ENCODE data around the gene FAM149A. TPM values are rescaled to one million over a fixed set of nuclear protein-coding genes. Genes with fewer than 3 reads are reported as not detected.

FAM149A gene
- total and polyA plus RNA-seq, 8 donors, result 5.6 to 101 (median 29.6) TPM

DNA sequence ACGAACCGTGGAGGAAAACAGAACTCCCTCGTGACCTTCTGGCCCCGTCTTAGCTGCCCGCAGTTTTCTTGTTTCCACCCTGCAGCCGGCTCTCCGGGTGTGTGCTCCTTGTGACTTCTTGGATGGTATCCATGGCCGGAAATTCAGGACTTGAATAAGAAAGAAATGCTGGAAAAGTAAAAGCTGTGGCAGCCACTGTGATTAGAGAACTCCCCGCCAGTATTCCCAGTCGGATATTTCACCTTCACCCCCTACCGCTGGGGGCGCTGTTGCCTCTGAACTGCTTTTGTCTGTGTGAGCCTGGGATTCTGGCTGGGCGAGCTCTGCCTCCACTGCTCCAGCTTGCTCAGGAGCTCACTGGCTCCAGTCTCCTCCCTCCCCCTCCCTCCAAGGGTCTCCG is 45.4 kb downstream of the FAM149A start:
- intact Hi-C loops (cut with DNase I; ENCODE audit: low total_unique reads), result no loop called here
- Histone ChIP-seq H3K4me3 (peak overlapping the region in 2 of 4 donors; percentile 7 to 15), H3K4me1 (peaks cover 9 to 30% (median 24%) of the 10 kb centered on the region in 4 donors)

DNA sequence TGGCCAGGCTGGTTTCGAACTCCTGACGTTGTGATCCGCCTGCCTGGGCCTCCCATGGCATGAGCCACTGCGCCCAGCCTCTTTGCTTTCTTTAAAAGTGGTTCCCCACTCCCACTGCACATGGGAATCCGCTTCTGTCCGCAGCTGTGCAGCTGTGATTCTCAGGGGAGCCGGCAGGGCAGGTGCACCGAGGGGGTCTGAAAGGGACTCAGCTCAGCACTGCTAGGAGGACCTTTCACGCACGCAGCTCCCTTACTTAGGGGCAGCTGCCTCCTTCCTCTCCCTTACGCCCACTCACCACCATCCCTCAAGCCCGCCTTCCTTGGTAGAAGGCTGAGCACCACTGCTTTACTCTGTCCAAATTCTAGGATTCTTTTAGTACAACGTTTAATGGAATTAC is 46.4 kb downstream of the FAM149A start:
- intact Hi-C loops (cut with DNase I; ENCODE audit: low total_unique reads), result no loop called here
- H3K9me3 ChIP-seq, result no peaks in the 10 kb centered on the region
- H3K4me3 ChIP-seq, result no peak overlapping the region
- DNase-seq, result no peak
- no peak overlapping the region for H3K27ac ChIP-seq
- H3K27me3 ChIP-seq, result no peaks in the 10 kb centered on the region
- WGBS, 5 donors, result 89 to 94% (median 93%) methylated on average over 13 of the region's 13 CpGs
- H3K36me3 ChIP-seq, result peaks cover 0 to 32% (median 24%) of the 10 kb centered on the region in 4 donors
- peaks cover 4 to 21% (median 14%) of the 10 kb centered on the region in 4 donors for H3K4me1 ChIP-seq
- TF ChIP-seq POLR2AphosphoS5 (IDR thresholded peaks at IDR 0.05), result no peak
- TF ChIP-seq POLR2A (IDR thresholded peaks at IDR 0.05), result no peak
- no peak for TF ChIP-seq EP300 (IDR thresholded peaks at IDR 0.05)
- TF ChIP-seq, protein P1, sequence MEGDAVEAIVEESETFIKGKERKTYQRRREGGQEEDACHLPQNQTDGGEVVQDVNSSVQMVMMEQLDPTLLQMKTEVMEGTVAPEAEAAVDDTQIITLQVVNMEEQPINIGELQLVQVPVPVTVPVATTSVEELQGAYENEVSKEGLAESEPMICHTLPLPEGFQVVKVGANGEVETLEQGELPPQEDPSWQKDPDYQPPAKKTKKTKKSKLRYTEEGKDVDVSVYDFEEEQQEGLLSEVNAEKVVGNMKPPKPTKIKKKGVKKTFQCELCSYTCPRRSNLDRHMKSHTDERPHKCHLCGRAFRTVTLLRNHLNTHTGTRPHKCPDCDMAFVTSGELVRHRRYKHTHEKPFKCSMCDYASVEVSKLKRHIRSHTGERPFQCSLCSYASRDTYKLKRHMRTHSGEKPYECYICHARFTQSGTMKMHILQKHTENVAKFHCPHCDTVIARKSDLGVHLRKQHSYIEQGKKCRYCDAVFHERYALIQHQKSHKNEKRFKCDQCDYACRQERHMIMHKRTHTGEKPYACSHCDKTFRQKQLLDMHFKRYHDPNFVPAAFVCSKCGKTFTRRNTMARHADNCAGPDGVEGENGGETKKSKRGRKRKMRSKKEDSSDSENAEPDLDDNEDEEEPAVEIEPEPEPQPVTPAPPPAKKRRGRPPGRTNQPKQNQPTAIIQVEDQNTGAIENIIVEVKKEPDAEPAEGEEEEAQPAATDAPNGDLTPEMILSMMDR (IDR thresholded peaks at IDR 0.05), result no peak

More for the DNA sequence above, 45.4 kb downstream of the FAM149A start:
- peaks cover 0 to 29% (median 18%) of the 10 kb centered on the region in 4 donors for H3K36me3 ChIP-seq
- whole genome bisulfite sequencing, 5 donors, result 19 to 54% (median 21%) methylated on average over 13 to 14 of the region's 14 CpGs
- peak overlapping the region; percentile 24 to 64 (median 42) for H3K27ac ChIP-seq
- peak; percentile 50 to 62 for DNase-seq
- no peaks in the 10 kb centered on the region for H3K9me3 ChIP-seq
- TF ChIP-seq POLR2AphosphoS5 (IDR thresholded peaks at IDR 0.05), result no peak
- TF ChIP-seq, protein P1 (IDR thresholded peaks at IDR 0.05), result peak in 2 of 7 experiments; percentile 42 to 78
- no peaks in the 10 kb centered on the region for H3K27me3 ChIP-seq

DNA sequence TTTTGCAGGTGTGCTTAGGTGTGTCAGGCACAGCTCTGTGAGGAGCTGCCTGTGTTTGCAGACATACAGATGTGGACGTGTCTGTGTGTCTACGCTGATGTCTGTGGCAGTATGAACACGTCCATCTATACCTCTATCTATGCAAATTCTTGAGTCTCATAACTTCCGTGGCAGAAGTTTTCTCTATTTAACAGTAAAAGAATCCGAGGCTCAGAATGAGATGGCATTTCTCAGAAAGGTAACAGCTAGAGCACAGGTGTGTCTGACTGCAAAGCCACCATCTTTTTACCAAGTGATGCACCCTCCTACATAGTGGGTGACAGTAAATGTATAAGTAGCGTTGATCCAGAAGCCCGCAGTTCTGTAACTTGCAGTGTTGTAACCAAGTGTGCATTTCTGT is 47.0 kb downstream of the FAM149A start:
- Histone ChIP-seq H3K4me3 (no peak overlapping the region), H3K27me3 (no peaks in the 10 kb centered on the region), H3K27ac (no peak overlapping the region), H3K36me3 (peaks cover 0 to 38% (median 29%) of the 10 kb centered on the region in 4 donors), H3K4me1 (peaks cover 4 to 18% (median 13%) of the 10 kb centered on the region in 4 donors), H3K9me3 (no peaks in the 10 kb centered on the region)
- no peak for DNase-seq
- TF ChIP-seq POLR2AphosphoS5 (IDR thresholded peaks at IDR 0.05) (no peak), POLR2A (IDR thresholded peaks at IDR 0.05) (no peak), EP300 (IDR thresholded peaks at IDR 0.05) (no peak)
- TF ChIP-seq, protein P1 (IDR thresholded peaks at IDR 0.05), result no peak
- intact Hi-C loops (cut with DNase I; ENCODE audit: low total_unique reads), result no loop called here
- 86 to 93% (median 93%) methylated on average over 7 of the region's 7 CpGs for WGBS, 5 donors

DNA sequence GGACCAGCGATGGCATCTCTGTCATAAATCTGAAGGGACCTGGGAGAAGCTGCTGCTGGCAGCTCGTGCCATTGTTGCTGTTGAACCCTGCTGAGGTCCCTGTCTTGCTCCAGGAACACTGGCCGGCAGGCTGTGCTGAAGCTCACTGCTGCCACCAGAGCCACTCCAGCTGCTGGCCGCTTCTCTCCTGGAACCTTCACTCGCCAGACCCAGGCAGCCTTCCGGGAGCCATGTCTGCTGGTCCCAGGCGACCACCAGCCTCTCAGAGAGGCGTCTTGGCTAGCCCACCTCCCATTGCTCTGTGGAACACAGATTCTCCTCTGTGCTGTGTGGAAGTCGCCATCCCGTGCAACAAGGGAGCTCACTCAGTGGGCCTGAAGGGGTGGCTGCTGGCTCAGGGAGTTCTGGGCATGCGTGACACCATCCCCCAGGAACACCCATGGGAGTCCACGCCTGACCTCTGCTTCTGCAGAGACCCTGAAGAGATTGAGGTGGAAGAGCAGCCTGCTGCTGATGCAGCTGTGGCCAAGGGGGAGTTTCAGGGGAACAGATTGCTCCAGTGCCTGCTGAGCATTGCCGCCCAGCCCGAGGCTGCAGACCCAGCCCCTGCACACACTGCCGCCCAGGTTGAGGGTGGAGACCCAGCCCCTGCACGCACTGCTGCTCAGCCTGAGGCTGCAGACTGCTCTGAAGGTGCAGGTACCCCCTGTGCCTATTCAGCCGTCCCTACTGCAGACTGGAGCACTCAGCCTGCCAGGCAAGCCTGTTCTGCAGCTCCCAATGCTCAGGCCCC is 53.7 kb downstream of the FAM149A start:
- DNase-seq, result no peak
- no peaks in the 10 kb centered on the region for H3K27me3 ChIP-seq
- H3K4me3 ChIP-seq, result no peak overlapping the region
- TF ChIP-seq, protein P1 (IDR thresholded peaks at IDR 0.05), result no peak
- TF ChIP-seq EP300 (IDR thresholded peaks at IDR 0.05) (no peak), POLR2A (IDR thresholded peaks at IDR 0.05) (no peak), POLR2AphosphoS5 (IDR thresholded peaks at IDR 0.05) (no peak)
- intact Hi-C loops (cut with DNase I; ENCODE audit: low total_unique reads), result no loop called here
- H3K27ac ChIP-seq, result no peak overlapping the region
- no peaks in the 10 kb centered on the region for H3K9me3 ChIP-seq
- H3K36me3 ChIP-seq, result peaks cover 11 to 78% (median 69%) of the 10 kb centered on the region in 4 donors
- no peaks in the 10 kb centered on the region for H3K4me1 ChIP-seq
- WGBS, 5 donors, result 77 to 84% (median 79%) methylated on average over 11 to 17 of the region's 17 CpGs

All from stomach (tissue), 9 donors.